ENCODE results near the gene TXNDC2.
"Not testable (repeated sequence)": the region's sequence is repeated elsewhere in the genome, so short reads cannot be mapped to it uniquely, and the experiment has no call there.

The TXNDC2 gene

DNA sequence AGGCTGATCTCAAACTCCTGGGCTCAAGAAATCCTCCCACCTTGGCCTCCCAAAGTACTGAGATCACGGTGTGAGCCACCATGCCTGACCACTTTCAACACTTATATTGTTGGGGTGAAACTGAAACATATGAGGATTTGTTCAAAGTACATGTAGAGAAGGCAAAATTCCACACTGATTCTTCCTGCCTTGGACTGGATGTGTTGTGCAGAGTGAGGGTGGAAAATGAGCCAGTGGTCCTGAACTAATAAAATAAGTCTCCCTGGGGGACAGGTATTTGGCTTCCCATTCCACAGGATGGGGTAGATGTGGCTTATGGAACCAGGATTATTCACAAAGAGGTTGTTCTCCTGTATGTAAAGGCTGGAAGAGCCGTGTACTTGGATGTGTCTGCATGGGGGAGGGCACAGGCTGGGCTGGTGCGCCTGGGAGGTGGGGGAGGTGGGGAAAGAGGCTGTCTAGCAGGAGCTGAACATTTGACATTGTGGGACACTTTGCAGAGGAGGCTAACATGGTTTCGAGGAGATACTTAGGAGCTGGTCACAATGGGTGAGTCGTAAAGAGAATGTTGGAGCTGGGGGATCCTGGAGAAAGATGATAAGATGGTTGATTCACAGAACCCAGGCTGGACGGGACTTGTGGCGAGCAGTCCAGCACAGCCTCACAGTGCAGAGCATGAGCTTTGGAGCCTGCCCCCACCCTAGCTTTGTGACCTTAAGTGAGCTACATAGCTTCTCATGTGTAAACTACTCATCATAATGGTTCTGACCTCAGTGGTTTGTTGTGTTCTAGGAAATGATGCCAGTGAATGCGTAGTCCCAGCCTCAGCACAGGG lies at the start of gene TXNDC2:
TXNDC2 (plus strand) TSS at position 804 of the 835 bp plus-strand sequence. CDS start 708 bp downstream, outside the sequence.
- DNase-seq (ENCODE audit: low read depth): no peak

GRCh38 chr18:9838144-9838877 lies 47.5 kb upstream of the TXNDC2 start:
- no peak for DNase-seq (ENCODE audit: low read depth)

DNA sequence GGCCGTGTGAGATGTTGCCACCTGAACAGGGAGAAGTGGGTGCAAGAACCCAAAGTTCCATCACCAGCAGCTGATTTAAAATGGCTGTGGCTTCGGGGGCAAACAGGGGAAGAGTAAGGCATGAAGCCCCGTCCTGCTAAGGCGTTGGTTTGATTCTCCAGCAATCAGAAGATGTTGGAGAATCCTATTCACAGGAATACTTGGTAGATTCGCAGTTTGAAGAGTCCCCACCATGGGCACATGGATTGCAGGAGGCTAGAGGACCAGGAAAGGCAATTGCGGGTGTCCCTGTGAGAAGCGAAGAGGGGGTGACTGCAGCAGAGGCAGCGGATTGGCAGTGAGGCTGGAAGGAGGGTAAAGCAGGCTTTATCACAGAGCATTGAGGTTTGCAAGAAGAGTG lies 46.6 kb upstream of the TXNDC2 start:
- DNase-seq (ENCODE audit: low read depth): no peak

DNA sequence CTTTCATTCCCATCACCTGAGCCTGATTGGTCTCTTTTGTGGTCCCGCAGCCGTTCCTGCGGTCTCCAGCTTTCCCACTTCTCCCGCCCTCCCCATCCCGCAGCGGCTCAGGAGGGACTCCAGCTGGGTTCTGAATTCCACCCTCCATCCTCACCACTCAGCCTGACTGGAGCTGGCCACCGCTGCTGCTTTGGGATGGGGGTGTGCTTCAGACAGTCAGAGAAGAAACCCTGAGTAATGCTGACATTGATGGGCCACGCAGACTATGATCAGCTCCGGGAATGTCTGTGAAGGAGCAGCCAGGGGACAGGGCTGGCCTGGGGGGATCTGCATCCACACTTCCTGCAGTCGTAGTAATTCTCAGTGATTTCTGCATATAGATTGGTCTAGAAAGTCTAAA lies 45.9 kb upstream of the TXNDC2 start:
- no peak for DNase-seq (ENCODE audit: low read depth)

DNA sequence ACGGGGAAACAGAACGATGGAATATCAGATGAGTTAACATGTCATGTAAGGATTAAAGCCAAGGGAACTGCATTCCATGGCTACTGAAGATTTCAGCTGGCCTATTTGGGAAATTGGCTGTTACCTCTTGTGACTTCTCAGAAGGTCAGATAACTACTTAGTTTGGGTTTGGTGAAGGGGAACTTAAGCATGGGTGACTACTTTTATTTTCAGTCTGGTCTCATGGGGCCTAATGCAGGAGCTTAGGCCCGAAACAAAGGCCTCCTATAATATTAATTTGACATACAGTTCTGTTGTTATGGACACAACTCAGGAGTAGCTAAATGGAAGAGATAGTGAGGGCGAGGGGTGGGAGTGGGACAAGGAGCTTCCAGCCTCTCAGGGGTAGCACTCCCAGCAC lies 44.0 kb upstream of the TXNDC2 start:
- DNase-seq (ENCODE audit: low read depth): no peak

DNA sequence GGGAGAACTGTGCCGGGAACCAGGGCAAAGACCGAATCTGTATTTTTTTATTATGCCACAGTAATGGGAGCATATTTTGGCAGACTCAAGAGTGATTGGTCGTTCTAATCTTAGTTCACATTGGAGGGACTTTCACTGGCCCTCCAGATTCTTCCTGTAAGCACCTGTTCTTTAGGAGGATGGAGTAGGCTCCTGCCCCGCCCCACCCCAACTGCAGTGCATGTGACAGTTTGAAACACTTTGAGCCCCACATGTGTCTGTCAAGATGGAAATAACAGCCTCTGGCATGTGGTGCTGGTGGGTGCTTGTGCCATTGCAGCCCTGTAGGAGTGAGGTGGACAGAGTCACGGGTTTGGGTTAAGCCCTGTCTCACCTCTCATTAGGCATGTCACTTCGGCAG lies 43.3 kb upstream of the TXNDC2 start:
- no peak for DNase-seq (ENCODE audit: low read depth)

DNA sequence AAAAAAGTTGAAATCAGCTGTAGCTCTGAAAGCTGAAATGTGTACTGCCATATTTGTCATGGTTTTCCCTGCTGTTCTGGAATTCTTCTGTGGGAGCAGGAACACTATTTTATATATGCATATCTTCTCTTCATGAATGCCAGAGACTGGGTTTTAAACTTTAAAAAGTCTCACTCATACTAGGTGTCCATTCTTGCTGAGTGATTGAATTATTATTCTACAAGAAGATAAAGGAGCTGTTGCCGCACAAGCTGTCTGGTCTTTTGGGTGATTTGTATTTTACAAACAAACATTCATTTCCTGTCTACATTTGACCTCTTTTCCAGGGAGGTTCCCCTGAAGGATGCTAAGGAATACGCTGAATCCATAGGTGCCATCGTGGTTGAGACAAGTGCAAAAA lies 40.5 kb upstream of the TXNDC2 start:
- no peak for DNase-seq (ENCODE audit: low read depth)

DNA sequence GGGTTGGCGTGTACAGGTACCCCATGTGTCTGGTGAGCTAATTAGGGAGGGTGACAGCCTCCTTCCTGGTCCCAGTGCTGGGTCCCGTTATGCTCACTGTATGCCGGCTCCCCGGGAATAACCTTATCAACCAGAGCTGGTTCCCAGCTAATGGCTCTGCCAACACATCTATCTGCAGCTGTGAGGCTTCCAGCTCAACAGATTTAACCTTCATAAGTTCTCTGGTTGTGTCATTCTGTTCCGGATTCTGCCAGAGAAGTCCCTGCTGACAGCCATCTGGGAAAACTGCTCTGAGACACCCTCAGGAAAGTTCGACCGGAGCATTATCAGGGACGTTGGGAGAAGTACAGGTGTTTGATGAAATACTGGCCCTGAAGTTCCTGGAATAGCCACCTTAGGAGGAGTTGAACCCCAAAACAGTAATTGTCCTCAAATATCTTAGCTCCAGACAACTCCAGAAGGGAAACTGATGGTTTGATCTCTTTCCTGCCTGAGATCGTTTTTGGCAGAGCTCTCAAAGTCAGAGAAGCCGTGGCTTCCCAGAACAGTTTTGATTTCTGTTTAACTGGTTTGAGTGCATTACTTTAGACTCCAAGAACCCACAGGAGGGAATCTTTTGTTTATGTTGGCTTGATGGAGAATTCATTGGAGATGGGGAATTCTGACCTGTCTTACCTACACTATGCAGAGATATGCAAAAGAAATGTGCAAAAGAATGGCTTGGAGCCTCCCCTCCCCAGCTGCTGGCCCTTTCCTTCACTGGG lies 39.4 kb upstream of the TXNDC2 start:
- DNase-seq (ENCODE audit: low read depth): no peak

DNA sequence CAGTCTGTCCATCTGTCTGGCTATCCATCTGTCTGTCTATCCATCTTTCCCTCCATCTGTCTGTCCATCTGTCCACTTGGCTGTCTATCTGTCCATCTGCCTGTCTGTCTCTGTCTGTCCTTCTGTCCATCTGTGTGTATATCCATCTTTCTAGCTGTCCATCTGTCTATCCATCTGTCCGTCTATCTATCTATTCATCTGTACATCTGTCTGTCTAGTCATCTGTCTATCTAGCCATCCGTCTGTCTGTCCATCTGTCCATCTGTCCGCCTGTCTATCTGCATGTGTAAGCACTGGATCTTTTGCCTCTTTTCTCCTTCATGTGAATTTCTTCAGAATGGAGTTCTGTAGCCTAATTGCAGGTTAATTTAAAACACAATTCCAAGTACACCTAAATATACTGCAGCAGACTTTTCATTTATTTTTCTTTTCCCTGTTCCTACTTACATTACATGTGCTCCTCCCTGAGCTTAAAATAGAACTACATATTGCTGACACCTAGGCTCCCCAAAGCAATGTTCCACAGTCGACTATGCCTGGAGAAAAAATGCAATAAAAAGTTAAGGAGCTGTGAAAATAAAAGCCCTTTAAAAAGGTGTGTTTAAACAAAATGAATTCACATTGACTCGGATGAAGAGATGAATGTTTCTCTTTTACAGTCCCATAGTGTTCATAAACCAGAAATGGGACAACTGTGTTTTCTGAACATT lies 37.4 kb upstream of the TXNDC2 start:
- DNase-seq (ENCODE audit: low read depth): no peak

DNA sequence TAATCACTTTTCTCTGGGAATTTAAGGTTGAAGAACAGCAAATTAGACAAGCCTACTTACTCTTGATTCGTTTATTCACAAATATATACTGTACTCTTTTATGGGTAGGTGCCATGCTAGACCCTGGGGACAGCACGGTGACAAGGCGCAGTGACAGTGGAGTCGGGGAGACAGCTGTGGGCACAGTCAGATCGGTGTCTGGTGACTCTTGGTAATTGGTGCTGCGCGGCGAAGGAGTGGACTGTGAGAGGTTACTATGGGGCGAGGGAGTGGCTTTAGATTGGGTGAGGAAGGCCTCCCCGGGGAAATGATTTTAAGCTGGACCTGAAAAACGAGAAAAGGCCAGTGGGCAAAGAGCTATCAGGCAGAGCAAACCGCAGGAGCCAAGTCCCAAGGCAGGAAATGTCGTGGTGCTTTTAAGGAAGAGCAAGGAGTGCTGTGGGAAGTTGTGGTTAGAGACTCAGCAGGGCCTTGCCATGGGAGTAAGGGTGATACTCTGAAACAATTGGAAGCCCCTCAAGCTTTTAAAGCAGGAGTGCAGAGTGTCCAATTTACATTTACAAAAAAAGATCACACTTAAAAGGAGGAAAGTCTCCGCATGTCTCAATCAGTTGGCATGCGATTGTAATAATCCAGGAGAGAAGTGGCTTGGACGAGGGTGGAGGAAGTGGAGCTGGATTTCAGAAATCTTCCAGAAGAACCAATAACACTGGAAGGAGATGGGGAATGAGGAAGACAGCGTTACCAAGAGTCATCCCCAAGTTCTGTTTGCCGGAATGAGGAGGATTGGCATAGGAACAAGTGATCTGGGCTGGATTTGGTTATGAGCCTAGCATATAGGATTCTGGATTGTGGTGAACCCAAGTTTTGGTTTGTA lies 36.1 kb upstream of the TXNDC2 start:
- DNase-seq (ENCODE audit: low read depth): no peak

- DNase-seq (ENCODE audit: low read depth): no peak
Measured at GRCh38 chr18:9850309-9850708, 35.5 kb upstream of the TXNDC2 start.

DNA sequence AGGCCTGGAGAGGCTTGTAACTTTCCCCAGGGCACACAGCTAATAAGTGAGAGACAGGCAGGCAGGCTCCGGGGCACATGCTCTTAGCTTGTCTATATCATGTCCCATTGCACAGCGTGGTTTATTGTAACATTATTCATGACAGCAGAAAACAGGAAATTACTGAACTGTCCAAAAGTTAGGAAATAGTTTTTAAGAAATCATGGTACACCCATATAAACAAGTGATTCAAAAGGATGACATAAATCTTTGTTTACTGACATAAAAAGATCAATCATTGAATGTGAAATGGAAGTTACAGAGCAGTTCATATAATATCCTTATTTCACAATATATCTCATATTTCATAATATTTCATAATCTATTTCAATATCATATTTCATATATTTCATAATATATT lies 34.3 kb upstream of the TXNDC2 start:
- DNase-seq (ENCODE audit: low read depth): no peak

DNA sequence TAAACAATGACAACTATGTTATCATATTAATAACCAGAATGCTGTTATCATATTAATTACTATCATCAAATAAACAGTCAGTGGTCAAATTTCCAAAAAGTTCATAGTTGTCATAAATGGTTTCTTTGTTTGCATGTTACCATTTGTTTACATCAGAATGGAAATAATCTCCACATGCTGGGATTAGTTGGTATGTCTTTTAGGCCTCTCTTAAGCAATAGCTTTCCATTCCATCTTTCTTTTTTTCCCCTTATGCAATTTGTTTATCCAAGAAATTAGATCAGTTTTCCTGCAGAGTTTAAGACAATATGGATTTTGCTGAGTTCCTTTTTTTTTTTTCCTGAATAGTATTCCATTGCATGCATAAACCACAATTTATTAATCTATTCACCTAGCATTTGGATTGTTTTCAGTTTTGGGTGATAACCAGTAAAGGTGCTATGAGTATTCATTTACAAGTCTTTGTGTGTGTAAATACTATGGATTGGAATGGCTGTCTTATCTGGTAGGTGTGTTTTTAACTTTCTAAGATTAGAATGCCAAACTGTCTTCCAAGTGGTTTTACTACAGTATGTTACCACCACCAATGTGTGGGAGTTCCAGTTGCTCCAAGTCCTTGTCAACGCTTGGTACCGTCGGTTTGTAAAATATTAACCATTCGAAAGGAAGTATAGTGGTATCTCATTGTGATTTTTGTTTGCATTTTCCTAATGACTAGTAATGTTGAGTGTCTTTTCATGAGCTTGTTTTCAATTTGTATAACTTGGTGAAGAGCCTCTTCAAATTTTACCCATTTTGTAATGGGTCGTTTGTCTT lies 33.3 kb upstream of the TXNDC2 start:
- no peak for DNase-seq (ENCODE audit: low read depth)

DNA sequence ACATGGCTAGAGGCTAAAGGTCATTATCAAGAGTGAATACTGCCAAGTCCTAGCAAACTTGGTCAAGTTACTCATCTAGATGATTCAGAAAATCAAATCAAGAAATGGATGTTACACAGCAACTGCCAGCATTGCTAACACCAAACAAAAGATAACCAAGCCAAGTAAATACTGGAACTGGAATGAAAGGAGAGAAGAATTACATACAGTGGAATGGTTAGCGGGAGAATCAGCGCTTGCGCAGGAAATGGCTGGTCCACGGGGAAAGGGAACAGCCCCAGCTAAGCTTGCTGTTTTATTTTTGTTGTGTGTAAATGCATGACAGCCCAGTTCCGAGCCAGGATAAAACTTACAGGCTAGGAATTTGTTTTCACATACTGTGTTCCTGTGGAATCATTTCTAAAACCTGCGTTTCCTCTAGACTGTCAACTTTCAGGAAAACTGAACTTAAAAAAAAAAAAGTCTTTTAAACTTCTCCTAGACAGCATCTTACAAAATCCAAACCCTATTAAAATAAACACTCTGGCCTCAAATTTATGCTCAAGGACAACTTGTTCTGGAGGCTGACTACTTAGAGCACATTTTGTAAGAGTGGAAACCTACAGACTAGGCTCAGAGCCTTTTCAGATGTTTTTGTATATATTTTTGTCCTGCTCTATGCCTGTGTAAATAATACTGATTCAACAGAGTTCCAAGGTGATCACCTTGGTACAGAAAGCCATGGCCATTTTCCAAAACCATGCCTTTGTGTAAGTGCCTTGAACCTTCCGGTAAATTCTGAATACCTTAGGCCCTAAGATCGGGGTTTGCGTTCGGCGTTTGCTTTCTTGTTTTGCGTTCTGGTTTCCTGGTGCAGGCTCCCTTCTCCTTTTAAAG lies 30.7 kb upstream of the TXNDC2 start:
- DNase-seq (ENCODE audit: low read depth): no peak

- DNase-seq (ENCODE audit: low read depth): no peak
Measured at GRCh38 chr18:9855681-9856080, 30.1 kb upstream of the TXNDC2 start.

GRCh38 chr18:9856092-9856491 lies 29.7 kb upstream of the TXNDC2 start:
- DNase-seq (ENCODE audit: low read depth): no peak

- not testable (repeated sequence) for DNase-seq (ENCODE audit: low read depth)
Measured at GRCh38 chr18:9857479-9857998, 28.2 kb upstream of the TXNDC2 start.

GRCh38 chr18:9858642-9859041 lies 27.1 kb upstream of the TXNDC2 start:
- no peak for DNase-seq (ENCODE audit: low read depth)

DNA sequence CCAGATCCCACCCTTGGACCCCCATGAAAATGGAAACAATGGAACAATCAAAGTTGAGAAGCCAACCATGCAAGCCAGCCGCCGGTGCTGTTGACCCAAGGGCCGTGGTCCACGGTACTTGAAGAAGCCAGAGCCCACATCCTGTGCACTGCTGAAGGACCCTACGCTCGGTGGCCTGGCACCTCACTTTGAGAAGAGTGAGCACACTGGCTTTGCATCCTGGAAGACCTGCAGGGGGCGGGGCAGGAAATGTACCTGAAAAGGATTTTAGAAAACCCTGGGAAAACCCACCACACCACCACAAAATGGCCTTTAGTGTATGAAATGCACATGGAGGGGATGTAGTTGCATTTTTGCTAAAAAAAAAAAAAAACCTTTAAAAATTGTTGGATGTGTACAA lies 26.5 kb upstream of the TXNDC2 start:
- no peak for DNase-seq (ENCODE audit: low read depth)

Data from T-helper 22 cell (primary cell).